Liver (tissue), 9 donors: Measurements from ENCODE around the gene DCP2. TPM values are rescaled to one million over a fixed set of nuclear protein-coding genes. Genes with fewer than 3 reads are reported as not detected.

Source experiments
- DNase-seq: peaks from one replicate; pipeline ENCODE4 v3.0.0-alpha.2; 2017; ENCODE audit warnings: low spot score
- H3K27ac ChIP-seq, 2 donors: one replicate each; pipeline ENCODE4 v1.7.0; 2013; ENCODE audit warnings: inconsistent platforms in 2 of 2, low read length in 2 of 2, control low read depth in 1 of 2, low read depth in 1 of 2, mild to moderate bottlenecking in 1 of 2
- H3K27me3 ChIP-seq, 4 donors: one replicate each; pipeline versions ENCODE4 v1.6.1 to v1.7.0; 2013; ENCODE audit warnings: low read length in 3 of 4, inconsistent platforms in 1 of 4, mild to moderate bottlenecking in 1 of 4, moderate library complexity in 1 of 4; ENCODE audit not compliant: control insufficient read depth in 4 of 4, insufficient read depth in 4 of 4
- H3K36me3 ChIP-seq, 4 donors: one replicate each; pipeline versions ENCODE4 v1.6.1 to v1.7.0; 2013; ENCODE audit warnings: low read length in 3 of 4, mild to moderate bottlenecking in 3 of 4, low read depth in 1 of 4, moderate library complexity in 1 of 4; ENCODE audit not compliant: control insufficient read depth in 4 of 4, insufficient read depth in 3 of 4
- H3K4me1 ChIP-seq, 4 donors: one replicate each; pipeline versions ENCODE4 v1.6.1 to v1.7.0; 2013; ENCODE audit warnings: low read length in 3 of 4, mild to moderate bottlenecking in 3 of 4, moderate library complexity in 1 of 4; ENCODE audit not compliant: control insufficient read depth in 4 of 4, insufficient read depth in 4 of 4
- H3K4me3 ChIP-seq, 3 donors: one replicate each; pipeline versions ENCODE4 v1.6.1 to v1.7.0; 2013; ENCODE audit warnings: low read length in 3 of 3, control low read depth in 1 of 3, low read depth in 1 of 3, mild to moderate bottlenecking in 1 of 3
- H3K9ac ChIP-seq, 2 donors: one replicate each; pipeline ENCODE4 v1.7.0; 2013; ENCODE audit warnings: low read length in 2 of 2, mild to moderate bottlenecking in 2 of 2, moderate library complexity in 2 of 2, control low read depth in 1 of 2, low read depth in 1 of 2
- H3K9me3 ChIP-seq, 4 donors: one replicate each; pipeline versions ENCODE4 v1.6.1 to v1.7.0; 2013; ENCODE audit warnings: low read length in 3 of 4; ENCODE audit not compliant: control insufficient read depth in 4 of 4
- ATF3 ChIP-seq: IDR thresholded peaks from 2 replicates; pipeline ENCODE4 v1.6.1; 2016; ENCODE audit warnings: antibody characterized with exemption
- CTCF ChIP-seq: fragments of 150-350 bp; IDR thresholded peaks from 2 replicates; pipeline ENCODE4 v1.5.1; 2017; ENCODE audit warnings: improper control_type of control experiment, low read depth, low read length; ENCODE audit not compliant: missing input control
- FOXA2 ChIP-seq: IDR thresholded peaks from 2 replicates; pipeline ENCODE4 v1.6.1; 2016; ENCODE audit warnings: antibody characterized with exemption
- JUND ChIP-seq, 2 donors: IDR thresholded peaks; 2 replicates each; pipeline ENCODE4 v1.6.1; 2016; ENCODE audit warnings: antibody characterized with exemption in 2 of 2
- NR2F2 ChIP-seq: IDR thresholded peaks from 2 replicates; pipeline ENCODE4 v1.6.1; 2016; ENCODE audit warnings: antibody characterized with exemption
- RAD21 ChIP-seq, 2 donors: IDR thresholded peaks; 2 replicates each; pipeline ENCODE4 v1.6.1; 2016; ENCODE audit warnings: antibody characterized with exemption in 2 of 2, mild to moderate bottlenecking in 2 of 2
- RXRA ChIP-seq, 2 donors: IDR thresholded peaks; 2 replicates each; pipeline ENCODE4 v1.6.1; 2017 to 2018; ENCODE audit warnings: antibody characterized with exemption in 2 of 2, mild to moderate bottlenecking in 1 of 2
- YY1 ChIP-seq: IDR thresholded peaks from 2 replicates; pipeline ENCODE4 v1.6.1; 2016; ENCODE audit warnings: antibody characterized with exemption, mild to moderate bottlenecking
- ZBTB33 ChIP-seq: IDR thresholded peaks from 2 replicates; pipeline ENCODE4 v1.6.1; 2016; ENCODE audit warnings: antibody characterized with exemption
- WGBS: extraction: QIAGEN DNeasy Blood & Tissue Kit; methylation state at CpG from one replicate; pipeline ENCODE4 v1.1.7; 2013; 5-methylcytosine and 5-hydroxymethylcytosine counted together
- polyA plus RNA-seq, 2 donors: library from polyadenylated mRNA; stranded (reverse) in 1 of 2; unstranded in 1 of 2; fragments of 200-250 nt in 1 of 2; fragments of >200 nt in 1 of 2; fragmentation: Nextera tagmentation in 1 of 2; extraction: Ambion mirVana in 1 of 2; gene quantifications; one replicate each; pipeline versions ENCODE4 v1.2.1 to v1.2.3, GENCODE V29; 2013 to 2015
- total RNA-seq, 2 donors: library from RNA; depleted of rRNA; stranded (reverse); fragments of >200 nt; gene quantifications; one replicate each; pipeline ENCODE4 v1.2.3, GENCODE V29; 2014
- donor health status: healthy.
- donor health status: healthy.
- donor health status: healthy.
- donor health status: healthy.
- donor health status: healthy.

Gene DCP2
- total and polyA plus RNA-seq, 4 donors: 2.9 to 44.2 (median 12.4) TPM

- Histone ChIP-seq H3K27ac (no peak overlapping the region), H3K27me3 (no peaks in the 10 kb centered on the region), H3K4me3 (no peak overlapping the region), H3K9ac (no peak overlapping the region), H3K9me3 (no peaks in the 10 kb centered on the region), H3K36me3 (peaks cover 3 to 55% (median 35%) of the 10 kb centered on the region in 4 donors), H3K4me1 (no peaks in the 10 kb centered on the region)
- WGBS: 82% methylated on average over 11 of the region's 11 CpGs
- TF ChIP-seq ZBTB33 (no peak), RAD21 (IDR thresholded peaks at IDR 0.05) (no peak), NR2F2 (no peak), JUND (IDR thresholded peaks at IDR 0.05) (no peak), RXRA (IDR thresholded peaks at IDR 0.05) (no peak), CTCF (no peak), YY1 (no peak)
- no peak for DNase-seq
Observed at GRCh38 chr5:113047733-113048652, 71.4 kb downstream of the DCP2 start.

- H3K4me1 ChIP-seq: no peaks in the 10 kb centered on the region
- no peaks in the 10 kb centered on the region for H3K9me3 ChIP-seq
- H3K36me3 ChIP-seq: peaks cover 3 to 57% (median 39%) of the 10 kb centered on the region in 4 donors
- H3K27ac ChIP-seq: no peak overlapping the region
- H3K27me3 ChIP-seq: no peaks in the 10 kb centered on the region
- H3K9ac ChIP-seq: no peak overlapping the region
- DNase-seq: no peak
- WGBS: 95% methylated on average over 10 of the region's 10 CpGs
- TF ChIP-seq ZBTB33 (no peak), FOXA2 (no peak), ATF3 (no peak)
- H3K4me3 ChIP-seq: no peak overlapping the region
Observed at GRCh38 chr5:113048931-113049330, 72.3 kb downstream of the DCP2 start.
